Measurements from ENCODE around the gene CTNNA1.

GRCh38 chr5:138809391-138809790 is 56.2 kb downstream of the CTNNA1 start:
- TF ChIP-seq CTCF (conservative IDR thresholded peaks at IDR 0.05; ENCODE audit: low read length), result no peak
- TF ChIP-seq EZH2phosphoT487 (IDR thresholded peaks at IDR 0.05; ENCODE audit: borderline replicate concordance), result no peak
